NCI-H774 (cell line): ENCODE measurements around the gene CD58.
A peak's percentile ranks its signal among the peaks of the same experiment; 100 is the strongest.

Experiments
- DNase-seq: peaks from one replicate; lab custom pipeline; 2025; lab: John Stamatoyannopoulos, UW

Gene CD58

GRCh38 chr1:116493484-116494352, 77.1 kb downstream of the CD58 start:
- no peak for DNase-seq

GRCh38 chr1:116493036-116493435, 77.8 kb downstream of the CD58 start:
- no peak for DNase-seq

- no peak for DNase-seq
Measured at GRCh38 chr1:116492358-116492811, 78.4 kb downstream of the CD58 start.

- no peak for DNase-seq
Measured at GRCh38 chr1:116491700-116492357, 79.0 kb downstream of the CD58 start.

- no peak for DNase-seq
Measured at GRCh38 chr1:116490588-116490987, 80.2 kb downstream of the CD58 start.

- no peak for DNase-seq
Measured at GRCh38 chr1:116489231-116489697, 81.6 kb downstream of the CD58 start.

- no peak for DNase-seq
Measured at GRCh38 chr1:116488071-116488470, 82.8 kb downstream of the CD58 start.

GRCh38 chr1:116487583-116487982, 83.2 kb downstream of the CD58 start:
- no peak for DNase-seq

GRCh38 chr1:116487031-116487430, 83.8 kb downstream of the CD58 start:
- DNase-seq = no peak

- no peak for DNase-seq
Measured at GRCh38 chr1:116486424-116486823, 84.4 kb downstream of the CD58 start.

GRCh38 chr1:116485976-116486375, 84.8 kb downstream of the CD58 start:
- no peak for DNase-seq

GRCh38 chr1:116485071-116485735, 85.6 kb downstream of the CD58 start:
- DNase-seq = peak; percentile 87

GRCh38 chr1:116483481-116484309, 87.1 kb downstream of the CD58 start:
- DNase-seq = no peak

- no peak for DNase-seq
Measured at GRCh38 chr1:116482490-116482889, 88.3 kb downstream of the CD58 start.

- DNase-seq = no peak
Measured at GRCh38 chr1:116481934-116482333, 88.9 kb downstream of the CD58 start.

- DNase-seq = no peak
Measured at GRCh38 chr1:116478621-116479020, 92.2 kb downstream of the CD58 start.

GRCh38 chr1:116477429-116477828, 93.4 kb downstream of the CD58 start:
- DNase-seq = no peak

- DNase-seq = no peak
Measured at GRCh38 chr1:116476321-116476720, 94.5 kb downstream of the CD58 start.

- no peak for DNase-seq
Measured at GRCh38 chr1:116475850-116476218, 95.0 kb downstream of the CD58 start.

- no peak for DNase-seq
Measured at GRCh38 chr1:116474921-116475849, 95.6 kb downstream of the CD58 start.
